DOHH2 (cell line): ENCODE measurements around the gene TOR2A.

Source experiments
- H3F3A ChIP-seq: fragments of 200-600 bp; sonication (generic), shearing (Covaris generic); 2 replicates; pipeline ENCODE4 v1.6.0; 2016; ENCODE audit warnings: antibody characterized with exemption, mild to moderate bottlenecking; ENCODE audit not compliant: control insufficient read depth, insufficient read depth
- H3K27ac ChIP-seq: fragments of 200-600 bp; sonication (generic); 2 replicates; pipeline ENCODE4 v1.5.1; 2014; ENCODE audit warnings: low read depth, mild to moderate bottlenecking, low read length, moderate library complexity
- H3K27me3 ChIP-seq: fragments of 200-600 bp; sonication (generic); 2 replicates; pipeline ENCODE4 v1.6.1; 2014; ENCODE audit warnings: mild to moderate bottlenecking, low read length, mixed read lengths; ENCODE audit not compliant: control insufficient read depth
- H3K36me3 ChIP-seq: fragments of 200-600 bp; sonication (generic); 2 replicates; pipeline ENCODE4 v1.6.1; 2014; ENCODE audit warnings: mild to moderate bottlenecking, low read length, moderate library complexity, mixed read lengths; ENCODE audit not compliant: control insufficient read depth
- H3K4me1 ChIP-seq: fragments of 200-600 bp; sonication (generic); 2 replicates; pipeline ENCODE4 v1.6.1; 2014; ENCODE audit warnings: mild to moderate bottlenecking, low read length, mixed read lengths; ENCODE audit not compliant: control insufficient read depth
- H3K4me2 ChIP-seq: fragments of 200-600 bp; sonication (generic); 2 replicates; pipeline ENCODE4 v1.6.0; 2014; ENCODE audit warnings: mild to moderate bottlenecking, low read length, moderate library complexity
- H3K4me3 ChIP-seq: fragments of 200-600 bp; sonication (generic); 2 replicates; pipeline ENCODE4 v1.5.1; 2014; ENCODE audit warnings: mild to moderate bottlenecking, low read length, mixed read lengths
- H3K79me2 ChIP-seq: fragments of 200-600 bp; sonication (generic); 2 replicates; pipeline ENCODE4 v1.6.1; 2014; ENCODE audit warnings: mild to moderate bottlenecking, low read length, mixed read lengths; ENCODE audit not compliant: control insufficient read depth
- H3K9me2 ChIP-seq: fragments of 200-600 bp; sonication (generic); replicated peaks from 2 replicates; pipeline ENCODE4 v1.6.1; 2014; ENCODE audit warnings: mild to moderate bottlenecking, low read length, mixed read lengths; ENCODE audit not compliant: control insufficient read depth
- H3K9me3 ChIP-seq: fragments of 200-600 bp; sonication (generic); 2 replicates; pipeline ENCODE4 v1.6.1; 2014; ENCODE audit warnings: antibody characterized with exemption, low read length, mixed read lengths; ENCODE audit not compliant: control insufficient read depth, insufficient read depth
- H4K20me1 ChIP-seq: fragments of 200-600 bp; sonication (generic); 2 replicates; pipeline ENCODE4 v1.6.0; 2014; ENCODE audit warnings: low read depth, mild to moderate bottlenecking, antibody characterized with exemption, low read length, moderate library complexity; ENCODE audit not compliant: control insufficient read depth, insufficient read depth
- CTCF ChIP-seq: fragments of 200-600 bp; sonication (generic); IDR thresholded peaks from one replicate; pipeline ENCODE4 v1.5.1; 2014; ENCODE audit warnings: antibody characterized with exemption, mild to moderate bottlenecking, low read depth, low read length; ENCODE audit not compliant: poor library complexity, severe bottlenecking
- EZH2phosphoT487 ChIP-seq: fragments of 200-600 bp; sonication (generic); IDR thresholded peaks from 2 replicates; pipeline ENCODE4 v1.6.1; 2017; ENCODE audit warnings: borderline replicate concordance, mild to moderate bottlenecking, antibody characterized with exemption, low read length, moderate library complexity, mixed read lengths

Gene TOR2A

GRCh38 chr9:127722055-127722745, 12.9 kb downstream of the TOR2A start:
- H3K4me2 ChIP-seq = no peak overlapping the region
- H3F3A ChIP-seq = no peaks in the 10 kb centered on the region
- no peaks in the 10 kb centered on the region for H3K36me3 ChIP-seq
- no peaks in the 10 kb centered on the region for H3K79me2 ChIP-seq
- H4K20me1 ChIP-seq = no peaks in the 10 kb centered on the region
- H3K9me2 ChIP-seq = no peaks in the 10 kb centered on the region
- no peak for TF ChIP-seq CTCF
- TF ChIP-seq EZH2phosphoT487 = no peak
- H3K4me3 ChIP-seq = no peak overlapping the region
- H3K27me3 ChIP-seq = 0 out of 2 replicates have a peak, but pooled peaks cover 3% of the 10 kb centered on the region
- no peaks in the 10 kb centered on the region for H3K9me3 ChIP-seq
- H3K4me1 ChIP-seq = peaks cover 17% of the 10 kb centered on the region
- no peak overlapping the region for H3K27ac ChIP-seq

- H3K9me2 ChIP-seq = no peaks in the 10 kb centered on the region
- H3K79me2 ChIP-seq = no peaks in the 10 kb centered on the region
- H3K4me1 ChIP-seq = peaks cover 17% of the 10 kb centered on the region
- H3K27ac ChIP-seq = no peak overlapping the region
- TF ChIP-seq CTCF (no peak), EZH2phosphoT487 (no peak)
- H3K36me3 ChIP-seq = no peaks in the 10 kb centered on the region
- H3K27me3 ChIP-seq = 0 out of 2 replicates have a peak, but pooled peaks cover 3% of the 10 kb centered on the region
- no peak overlapping the region for H3K4me3 ChIP-seq
- no peak overlapping the region for H3K4me2 ChIP-seq
- H3F3A ChIP-seq = no peaks in the 10 kb centered on the region
- no peaks in the 10 kb centered on the region for H4K20me1 ChIP-seq
- no peaks in the 10 kb centered on the region for H3K9me3 ChIP-seq
These were observed 13.7 kb downstream of the TOR2A start for GRCh38 chr9:127721391-127721821.

DNA sequence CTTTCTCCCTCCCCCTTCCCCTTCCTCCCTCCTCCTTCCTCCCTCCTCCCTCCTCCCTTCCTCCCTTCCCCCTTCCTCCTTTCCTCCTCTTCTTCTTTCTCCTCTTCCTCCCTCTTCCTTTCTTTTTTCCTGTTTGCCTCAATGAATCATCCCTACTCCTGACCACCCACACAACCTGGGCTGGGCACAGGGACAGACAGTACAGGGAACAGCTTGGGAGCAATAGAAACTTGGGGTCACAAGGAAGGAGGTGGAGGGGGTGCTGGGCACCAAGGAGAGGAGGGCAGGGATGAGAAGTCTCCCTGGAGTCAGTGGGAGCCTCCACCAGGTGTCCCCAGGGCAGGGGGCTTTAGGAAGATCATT, 14.2 kb downstream of the TOR2A start:
- H3K36me3 ChIP-seq = no peaks in the 10 kb centered on the region
- no peaks in the 10 kb centered on the region for H4K20me1 ChIP-seq
- H3K4me1 ChIP-seq = peaks cover 23% of the 10 kb centered on the region
- 0 out of 2 replicates have a peak, but pooled peaks cover 3% of the 10 kb centered on the region for H3K27me3 ChIP-seq
- H3K4me2 ChIP-seq = no peak overlapping the region
- no peaks in the 10 kb centered on the region for H3F3A ChIP-seq
- H3K9me3 ChIP-seq = no peaks in the 10 kb centered on the region
- no peak overlapping the region for H3K27ac ChIP-seq
- H3K4me3 ChIP-seq = no peak overlapping the region
- no peaks in the 10 kb centered on the region for H3K9me2 ChIP-seq
- TF ChIP-seq CTCF = no peak
- TF ChIP-seq EZH2phosphoT487 = no peak
- H3K79me2 ChIP-seq = no peaks in the 10 kb centered on the region
